Activated T-cell treated with anti-CD3 and anti-CD28 coated beads for 24 hours (primary cell): ENCODE data around the gene ABI2.
"Not testable (repeated sequence)": the region's sequence is repeated elsewhere in the genome, so short reads cannot be mapped to it uniquely, and the experiment has no call there.

Source experiments
- DNase-seq: peaks from one replicate; pipeline ENCODE4 v3.0.0-alpha.2; 2020; ENCODE audit warnings: low read depth

ABI2 gene

GRCh38 chr2:203327901-203328759 is at the start of gene ABI2:
TSS of gene ABI2 (plus strand) at chr2:203328394. CDS start at chr2:203328515, 121 bp downstream.
- peak; percentile 61 for DNase-seq

DNA sequence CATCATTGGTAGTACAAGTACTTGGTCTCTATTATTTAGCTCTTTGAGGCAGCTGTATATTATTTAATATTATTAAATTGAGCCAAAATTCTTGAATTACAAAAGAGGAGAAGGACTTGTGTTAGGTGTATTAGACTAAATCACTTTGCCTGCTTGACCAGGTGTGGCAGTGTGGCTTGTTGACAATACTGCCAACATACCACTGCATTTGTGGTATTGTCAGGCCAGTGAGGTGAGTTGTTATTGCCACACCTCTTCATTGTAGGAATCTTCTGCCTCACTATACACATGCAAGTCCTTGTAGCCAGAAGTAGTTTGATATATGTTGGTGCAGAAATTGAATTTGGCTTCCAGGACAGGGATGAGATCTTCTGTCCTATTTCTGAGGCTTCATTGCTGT is 48.9 kb upstream of the ABI2 start:
- no peak for DNase-seq

- DNase-seq = no peak
These were observed 47.6 kb upstream of the ABI2 start for GRCh38 chr2:203280428-203281064.

- no peak for DNase-seq
These were observed 46.1 kb upstream of the ABI2 start for GRCh38 chr2:203282101-203282500.

DNA sequence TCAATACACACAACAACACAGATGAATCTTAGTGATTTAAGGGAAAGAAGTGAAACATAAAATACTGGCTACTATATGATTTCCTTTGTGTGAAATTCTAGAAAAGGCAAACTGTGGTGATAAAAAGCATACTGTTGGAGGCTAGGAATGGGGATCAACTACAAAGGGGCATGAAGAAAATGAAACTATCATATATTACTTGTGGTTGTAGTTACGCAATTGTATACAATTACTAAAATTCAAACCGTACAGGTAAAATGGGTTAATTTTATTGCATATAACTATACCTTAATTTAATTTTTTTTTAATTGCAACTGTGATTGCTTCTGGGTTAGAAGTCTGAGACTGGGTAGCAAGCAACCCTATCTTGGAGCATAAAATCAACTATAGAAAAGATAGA is 41.7 kb upstream of the ABI2 start:
- DNase-seq = no peak

DNA sequence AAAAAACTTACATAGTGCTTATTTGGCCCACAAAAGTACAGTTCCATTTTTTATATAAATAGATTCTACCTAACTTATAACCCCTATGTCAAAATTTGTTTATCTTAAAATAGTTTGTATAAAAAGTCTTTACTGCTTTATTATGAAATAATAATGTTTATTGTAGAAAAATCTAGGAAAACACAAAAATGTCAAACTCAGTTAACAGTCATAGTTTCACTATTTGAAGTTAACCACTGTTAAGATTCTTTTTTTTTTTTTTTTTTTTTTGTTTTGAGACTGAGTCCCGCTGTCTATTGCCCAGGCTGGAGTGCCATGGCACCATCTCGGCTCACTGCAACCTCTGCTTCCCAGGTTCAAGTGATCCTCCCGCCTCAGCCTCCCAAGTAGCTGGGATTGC is 26.5 kb upstream of the ABI2 start:
- no peak for DNase-seq

- DNase-seq = not testable (repeated sequence)
These were observed 25.6 kb upstream of the ABI2 start for GRCh38 chr2:203302586-203302985.

DNA sequence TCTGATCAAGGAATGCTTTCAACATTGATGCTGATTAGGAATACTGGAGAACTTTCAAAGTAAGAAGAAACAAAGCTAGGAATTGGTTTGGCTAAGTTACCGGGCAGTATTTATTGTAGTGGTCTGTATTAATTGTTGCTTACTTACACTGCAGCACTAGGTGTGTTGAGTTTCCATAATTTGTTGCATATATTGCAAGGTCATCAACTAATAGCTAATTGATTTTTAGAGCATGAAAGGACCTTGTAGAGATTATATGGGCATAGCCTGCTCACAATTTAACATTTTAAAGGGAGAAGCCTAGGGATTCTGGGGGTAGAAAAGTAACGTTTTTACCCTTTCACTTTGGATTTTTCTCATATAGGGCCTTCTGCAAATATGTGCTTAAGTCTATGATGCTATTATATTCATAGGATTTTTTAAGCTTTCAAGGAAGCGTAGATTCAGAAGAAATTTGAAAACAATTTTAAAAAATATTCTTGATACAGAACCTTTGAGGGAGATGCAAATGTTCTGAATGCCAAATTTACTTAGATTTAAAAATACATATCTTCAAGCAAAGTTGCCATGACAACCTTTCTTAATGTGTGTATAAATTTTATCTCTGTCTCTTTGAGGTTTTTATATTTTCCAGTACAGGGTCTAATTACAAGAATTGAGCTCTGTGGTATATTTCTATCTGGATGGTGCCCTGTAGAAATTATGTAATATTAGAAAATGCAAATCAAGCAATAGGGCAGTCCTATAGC is 17.3 kb upstream of the ABI2 start:
- no peak for DNase-seq

- DNase-seq = no peak
These were observed 1.8 kb upstream of the ABI2 start for GRCh38 chr2:203326356-203326755.

DNA sequence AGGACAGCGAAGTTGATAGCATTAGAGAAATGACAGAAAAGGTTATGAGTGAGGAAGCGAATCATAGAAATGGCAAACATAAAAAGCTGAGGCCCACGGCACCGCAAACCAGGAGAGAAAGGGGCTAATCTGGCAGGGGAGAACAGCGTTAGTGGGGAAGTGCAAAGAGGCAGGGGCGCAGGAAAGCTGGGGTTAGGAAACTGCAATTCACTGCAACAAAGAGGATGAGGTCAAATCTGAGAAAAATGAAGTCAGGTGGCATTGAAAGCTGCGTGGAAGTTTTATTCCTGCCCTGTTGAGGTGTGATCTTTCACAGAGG is 653 bp upstream of the ABI2 start:
- DNase-seq = no peak

GRCh38 chr2:203328760-203329540 is 756 bp downstream of the ABI2 start:
- DNase-seq = peak; percentile 29

- no peak for DNase-seq
These were observed 2.2 kb downstream of the ABI2 start for GRCh38 chr2:203330434-203330833.

DNA sequence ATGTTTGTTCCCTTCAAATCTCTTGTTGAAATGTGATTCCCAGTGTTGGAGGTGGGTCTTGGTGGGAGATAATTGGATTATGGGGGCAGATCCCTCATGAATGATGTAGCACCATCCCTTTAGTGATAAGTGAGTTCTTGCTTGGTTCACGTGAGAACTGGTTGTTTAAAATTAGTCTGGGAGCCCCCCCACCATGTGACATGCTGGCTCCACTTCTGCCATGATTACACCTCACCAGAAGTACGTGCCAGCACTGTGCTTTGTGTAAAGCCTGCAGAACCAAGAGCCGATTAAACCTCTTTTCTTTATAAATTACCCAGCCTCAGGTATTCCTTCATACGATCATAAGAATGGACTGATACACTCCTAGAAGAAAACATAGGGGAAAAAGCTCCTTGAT is 10.1 kb downstream of the ABI2 start:
- no peak for DNase-seq

GRCh38 chr2:203340791-203341487 is 12.7 kb downstream of the ABI2 start:
- no peak for DNase-seq

DNA sequence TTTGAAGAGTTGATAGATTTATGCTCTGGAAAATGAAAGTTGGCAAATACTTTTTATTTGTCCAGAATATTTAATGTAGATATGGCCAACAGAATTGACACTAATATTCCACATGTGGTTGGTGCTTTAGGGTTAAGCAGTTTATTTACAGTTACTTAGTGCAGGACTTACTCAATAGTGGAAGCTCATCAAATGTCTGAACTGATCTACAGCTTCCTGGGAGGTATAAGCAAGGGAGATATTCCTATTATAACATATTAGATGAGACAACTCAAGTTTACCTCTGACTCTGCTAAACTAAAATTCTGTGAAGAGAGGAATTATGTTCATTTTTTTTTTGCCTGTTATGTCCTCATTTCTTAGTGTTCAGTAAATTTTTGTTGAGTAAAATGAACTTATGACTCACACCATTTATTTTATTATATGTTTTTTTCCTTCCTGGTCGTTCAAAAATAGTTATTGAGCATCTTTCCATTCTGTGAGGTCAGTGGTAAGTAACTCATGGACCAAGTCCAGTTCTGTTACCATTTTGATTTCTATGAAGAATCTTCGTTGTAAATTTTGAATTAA is 13.6 kb downstream of the ABI2 start:
- DNase-seq = no peak

GRCh38 chr2:203342374-203342773 is 14.2 kb downstream of the ABI2 start:
- not testable (repeated sequence) for DNase-seq

GRCh38 chr2:203344667-203345066 is 16.5 kb downstream of the ABI2 start:
- no peak for DNase-seq

GRCh38 chr2:203346612-203347011 is 18.4 kb downstream of the ABI2 start:
- DNase-seq = no peak

DNA sequence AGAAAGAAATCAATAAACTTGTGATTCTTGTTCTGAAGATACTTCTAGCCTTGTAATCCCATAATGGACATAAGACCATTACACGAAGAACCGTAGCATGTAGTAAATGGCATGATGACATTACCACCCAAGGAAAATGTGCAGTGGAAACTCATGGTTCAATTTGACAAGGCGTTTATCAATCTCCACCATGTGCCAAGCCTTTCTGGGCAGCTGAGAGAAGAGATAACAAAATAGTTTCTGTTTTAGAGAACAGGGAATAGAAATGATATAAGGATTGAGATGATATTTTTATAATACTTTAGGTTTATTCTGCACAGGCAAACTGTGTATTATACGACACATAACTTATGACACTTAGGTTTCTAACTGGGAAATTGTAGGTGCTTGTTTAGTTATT is 19.2 kb downstream of the ABI2 start:
- DNase-seq = no peak

DNA sequence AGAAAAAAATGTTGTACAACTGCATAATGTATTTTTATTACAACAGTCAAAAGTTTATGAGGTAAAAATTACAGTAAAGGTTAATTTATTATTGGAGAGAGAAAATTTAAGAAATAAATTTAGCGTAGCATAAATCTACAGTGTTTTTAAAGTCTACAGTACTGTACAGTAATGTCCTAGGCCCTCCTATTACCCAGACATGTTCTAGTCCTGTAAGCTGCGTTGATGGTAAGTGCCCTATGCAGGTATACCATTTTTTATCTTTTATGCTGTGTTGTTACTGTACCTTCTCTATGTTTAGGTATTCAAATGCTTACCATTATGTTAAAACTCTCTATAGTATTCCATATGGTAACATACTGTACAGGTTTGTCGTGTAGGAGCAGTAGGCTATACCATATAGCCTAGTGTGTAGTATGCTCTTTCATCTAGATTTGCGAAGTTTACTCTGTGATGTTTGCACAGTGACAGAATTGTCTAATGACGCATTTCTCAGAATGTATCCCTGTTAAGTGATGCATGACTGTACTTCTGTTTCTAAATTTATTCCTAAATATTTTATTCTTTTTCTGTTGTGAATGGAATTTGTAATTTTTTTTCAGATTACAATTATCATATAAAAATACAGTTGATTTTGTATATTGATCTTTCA is 24.5 kb downstream of the ABI2 start:
- DNase-seq = no peak

GRCh38 chr2:203354966-203355365 is 26.8 kb downstream of the ABI2 start:
- DNase-seq = no peak
